RWPE2 (cell line): ENCODE data around the gene TEKT4.
"Not testable (repeated sequence)": the region's sequence is repeated elsewhere in the genome, so short reads cannot be mapped to it uniquely, and the experiment has no call there.

ENCODE experiments used
- ATAC-seq: fragments of 200-7000 bp; cut with Tn5 transposase; 3 replicates; pipeline ENCODE4 v1.9.1; 2021; ENCODE audit warnings: low read depth
- DNase-seq: peaks from one replicate; pipeline ENCODE4 v3.0.0-alpha.2; 2020; ENCODE audit warnings: low spot score
- H3K27ac ChIP-seq: fragments of 450-650 bp; 2 replicates; pipeline ENCODE4 v1.5.1; 2017; ENCODE audit warnings: mild to moderate bottlenecking; ENCODE audit not compliant: poor library complexity, severe bottlenecking
- H3K27me3 ChIP-seq: fragments of 250-450 bp; sonication (Bioruptor Pico); 2 replicates; pipeline ENCODE4 v1.5.1; 2021; ENCODE audit warnings: mild to moderate bottlenecking, moderate library complexity; ENCODE audit not compliant: insufficient read depth, poor library complexity, severe bottlenecking
- H3K36me3 ChIP-seq: fragments of 250-450 bp; sonication (Bioruptor Pico); 2 replicates; pipeline ENCODE4 v1.5.1; 2020; ENCODE audit warnings: low read depth, mild to moderate bottlenecking, moderate library complexity
- H3K4me1 ChIP-seq: fragments of 250-450 bp; sonication (Bioruptor Pico); 2 replicates; pipeline ENCODE4 v1.5.1; 2021; ENCODE audit warnings: mild to moderate bottlenecking, moderate library complexity; ENCODE audit not compliant: insufficient read depth, poor library complexity, severe bottlenecking
- H3K4me3 ChIP-seq: fragments of 250-450 bp; sonication (Bioruptor Pico); 2 replicates; pipeline ENCODE4 v1.5.1; 2021; ENCODE audit warnings: mild to moderate bottlenecking, moderate library complexity; ENCODE audit not compliant: severe bottlenecking
- H3K9me3 ChIP-seq: fragments of 250-450 bp; sonication (Bioruptor Pico); 2 replicates; pipeline ENCODE4 v1.5.1; 2021; ENCODE audit warnings: mild to moderate bottlenecking, moderate library complexity; ENCODE audit not compliant: severe bottlenecking
- CTCF ChIP-seq: fragments of 450-650 bp; IDR thresholded peaks from one replicate; pipeline ENCODE4 v1.5.1; 2017; ENCODE audit warnings: mild to moderate bottlenecking, moderate library complexity; ENCODE audit not compliant: poor library complexity, severe bottlenecking

TEKT4 gene

DNA sequence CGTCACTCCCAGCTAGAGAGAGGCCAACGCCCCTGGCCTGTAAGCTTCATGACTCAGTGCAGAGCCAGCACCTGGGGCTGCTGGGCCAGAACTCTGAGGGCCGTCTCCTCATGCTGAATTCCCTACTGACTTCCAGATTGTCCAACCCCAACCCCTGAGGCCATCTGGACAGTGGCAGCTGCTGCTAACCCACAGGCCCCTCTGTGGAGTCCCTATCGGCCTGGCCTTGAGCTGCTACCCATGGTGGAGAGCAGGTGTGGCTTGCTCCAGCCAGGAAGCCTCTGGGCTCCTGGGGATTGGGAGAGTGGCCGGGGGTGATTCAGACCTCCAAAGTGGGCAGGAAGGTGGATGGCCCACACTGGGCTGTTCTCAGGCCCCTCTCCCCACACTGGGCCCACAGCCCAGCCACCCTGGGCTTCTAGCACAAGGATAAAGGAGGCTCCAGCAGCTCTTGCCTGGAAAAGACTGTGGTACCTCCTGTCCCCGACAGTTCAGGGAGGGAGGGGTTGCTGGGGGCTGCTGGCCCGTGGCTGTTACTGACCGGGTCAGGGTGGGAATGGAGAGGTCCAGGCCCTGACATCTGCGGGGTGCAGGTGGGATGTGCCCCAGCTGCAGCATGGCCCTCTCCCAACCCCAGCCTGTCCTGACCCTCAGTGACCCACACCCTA is 8.2 kb downstream of the TEKT4 start:
- no peak for TF ChIP-seq CTCF
- no peak overlapping the region for H3K4me3 ChIP-seq
- no peaks in the 10 kb centered on the region for H3K4me1 ChIP-seq
- ATAC-seq (no peak), DNase-seq (no peak)
- no peak overlapping the region for H3K27ac ChIP-seq
- no peaks in the 10 kb centered on the region for H3K9me3 ChIP-seq
- no peaks in the 10 kb centered on the region for H3K36me3 ChIP-seq
- H3K27me3 ChIP-seq = no peaks in the 10 kb centered on the region

- DNase-seq (no peak), ATAC-seq (no peak)
- Histone ChIP-seq H3K4me3 (no peak overlapping the region), H3K36me3 (no peaks in the 10 kb centered on the region), H3K9me3 (no peaks in the 10 kb centered on the region), H3K27ac (no peak overlapping the region), H3K4me1 (no peaks in the 10 kb centered on the region), H3K27me3 (no peaks in the 10 kb centered on the region)
- TF ChIP-seq CTCF = no peak
Measured at GRCh38 chr2:94879982-94880377, 8.8 kb downstream of the TEKT4 start.

- H3K36me3 ChIP-seq = no peaks in the 10 kb centered on the region
- H3K4me3 ChIP-seq = no peak overlapping the region
- DNase-seq (peak; percentile 54), ATAC-seq (no peak)
- H3K9me3 ChIP-seq = no peaks in the 10 kb centered on the region
- no peaks in the 10 kb centered on the region for H3K4me1 ChIP-seq
- TF ChIP-seq CTCF = no peak
- H3K27ac ChIP-seq = no peak overlapping the region
- no peaks in the 10 kb centered on the region for H3K27me3 ChIP-seq
Measured at GRCh38 chr2:94880507-94880906, 9.3 kb downstream of the TEKT4 start.

DNA sequence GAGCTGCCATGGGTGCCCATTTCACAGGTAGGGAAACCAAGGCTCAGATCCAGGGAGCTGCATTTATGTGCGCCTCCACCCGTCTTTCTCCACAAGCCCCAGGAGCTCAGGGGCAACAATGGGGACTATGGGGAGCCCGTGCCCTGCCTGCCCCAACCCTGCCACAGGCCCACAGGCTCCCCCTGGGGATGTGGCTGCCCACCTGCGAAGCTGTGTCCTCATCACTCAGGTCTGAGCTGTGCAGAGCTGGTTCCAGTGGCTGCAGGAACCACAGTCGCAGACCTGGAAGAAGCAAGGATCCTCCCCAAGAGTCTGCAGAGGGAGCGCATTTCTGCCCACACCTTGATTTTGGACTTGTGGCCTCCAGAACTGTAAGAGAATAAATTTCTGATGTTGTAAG is 9.8 kb downstream of the TEKT4 start:
- DNase-seq (no peak), ATAC-seq (no peak)
- no peaks in the 10 kb centered on the region for H3K9me3 ChIP-seq
- no peak overlapping the region for H3K27ac ChIP-seq
- H3K4me1 ChIP-seq = no peaks in the 10 kb centered on the region
- H3K4me3 ChIP-seq = no peak overlapping the region
- H3K27me3 ChIP-seq = no peaks in the 10 kb centered on the region
- TF ChIP-seq CTCF = no peak
- H3K36me3 ChIP-seq = no peaks in the 10 kb centered on the region

GRCh38 chr2:94890234-94890633 is 19.0 kb downstream of the TEKT4 start:
- H3K9me3 ChIP-seq = no peaks in the 10 kb centered on the region
- no peak for ATAC-seq
- no peak overlapping the region for H3K27ac ChIP-seq

DNA sequence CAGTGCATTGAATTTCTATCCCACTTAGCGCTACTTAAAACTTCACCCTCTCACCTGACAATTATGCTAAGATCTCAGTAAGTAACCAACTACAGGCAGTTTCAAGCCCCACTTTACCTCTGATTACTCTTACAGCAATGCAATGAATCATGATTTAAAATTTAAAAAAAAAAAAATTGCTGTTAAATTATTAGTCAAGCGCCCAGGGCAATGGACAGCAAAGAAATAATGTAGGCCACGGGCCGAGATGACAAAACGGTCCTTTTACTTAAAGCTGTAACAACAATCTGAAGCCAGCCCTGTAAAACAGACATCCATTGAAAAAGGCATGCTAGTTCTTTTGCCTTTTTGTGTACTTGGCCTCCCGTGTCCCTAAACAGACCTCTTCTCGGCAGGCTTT is 24.0 kb downstream of the TEKT4 start:
- not testable (repeated sequence) for DNase-seq

More at GRCh38 chr2:94890234-94890633, 19.0 kb downstream of the TEKT4 start:
- Histone ChIP-seq H3K4me1 (peaks cover 4% of the 10 kb centered on the region), H3K27me3 (peaks cover 4% of the 10 kb centered on the region), H3K4me3 (no peak overlapping the region), H3K36me3 (no peaks in the 10 kb centered on the region)
- TF ChIP-seq CTCF = no peak
- no peak for DNase-seq

DNA sequence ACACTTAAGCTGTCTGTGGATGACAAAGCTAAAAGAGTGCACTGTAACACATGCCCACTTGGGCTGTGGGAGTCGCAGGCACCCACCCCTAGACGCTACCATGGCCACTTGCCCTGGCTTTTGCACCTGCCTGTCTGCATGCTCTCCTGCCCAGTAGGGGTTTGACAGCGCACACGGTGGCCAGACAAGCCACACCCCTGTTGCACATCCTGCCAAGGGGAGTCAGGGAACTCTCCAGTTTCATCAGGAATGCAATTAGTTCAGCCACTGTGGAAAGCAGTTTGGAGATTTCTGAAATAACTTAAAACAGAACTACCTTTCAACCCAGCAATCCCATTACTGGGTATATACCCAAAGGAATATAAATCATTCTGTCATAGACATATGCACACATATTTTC is 35.7 kb downstream of the TEKT4 start:
- H3K9me3 ChIP-seq, H3K36me3 ChIP-seq, H3K4me1 ChIP-seq, H3K4me3 ChIP-seq, ATAC-seq, H3K27ac ChIP-seq, H3K27me3 ChIP-seq, DNase-seq: not testable (repeated sequence)

More for the DNA sequence above, 24.0 kb downstream of the TEKT4 start:
- not testable (repeated sequence) for H3K27ac ChIP-seq, H3K9me3 ChIP-seq, ATAC-seq, H3K4me1 ChIP-seq, H3K4me3 ChIP-seq, H3K27me3 ChIP-seq, H3K36me3 ChIP-seq
